K562 (cell line): ENCODE measurements around the gene VRK2. TPM values are rescaled to one million over a fixed set of nuclear protein-coding genes. Genes with fewer than 3 reads are reported as not detected.

ENCODE experiments used
- ARID3A ChIP-seq: IDR thresholded peaks from 2 replicates; pipeline ENCODE4 v1.6.1; 2012; ENCODE audit warnings: low read depth, low read length, improper control_type of control experiment, borderline replicate concordance
- DMBX1 ChIP-seq: fragments of 250-450 bp; sonication (Bioruptor Pico); IDR thresholded peaks from 2 replicates; pipeline ENCODE4 v1.8.0; 2022; ENCODE audit warnings: inconsistent platforms, mild to moderate bottlenecking, moderate library complexity, borderline replicate concordance
- E2F1 ChIP-seq: sonication (generic); formaldehyde crosslinking; IDR thresholded peaks from 2 replicates; pipeline ENCODE4 v1.8.1; 2023; ENCODE audit warnings: mild to moderate bottlenecking, missing genetic modification reagents, moderate library complexity
- E4F1 ChIP-seq: fragments of 250-450 bp; sonication (Bioruptor Pico); IDR thresholded peaks from 2 replicates; pipeline ENCODE4 v1.5.0; 2021; ENCODE audit warnings: mild to moderate bottlenecking, borderline replicate concordance
- HNRNPL ChIP-seq: fragments of 200-400 bp; formaldehyde crosslinking; IDR thresholded peaks from 2 replicates; pipeline ENCODE4 v1.6.1; 2017; ENCODE audit warnings: low read depth, mild to moderate bottlenecking, low read length
- L3MBTL2 ChIP-seq: fragments of 450-650 bp; IDR thresholded peaks from 2 replicates; pipeline ENCODE4 v1.6.1; 2016; ENCODE audit warnings: mild to moderate bottlenecking, moderate library complexity
- NCOA6 ChIP-seq: fragments of 450-650 bp; IDR thresholded peaks from 2 replicates; pipeline ENCODE4 v1.6.1; 2017; ENCODE audit warnings: mild to moderate bottlenecking
- NUFIP1 ChIP-seq: fragments of 450-650 bp; IDR thresholded peaks from 2 replicates; pipeline ENCODE4 v1.6.1; 2018; ENCODE audit not compliant: partially characterized antibody
- RFX1 ChIP-seq: fragments of 450-650 bp; IDR thresholded peaks from 2 replicates; pipeline ENCODE4 v1.6.1; 2016; ENCODE audit warnings: mild to moderate bottlenecking, moderate library complexity
- ZFP1 ChIP-seq: fragments of 450-650 bp; formaldehyde crosslinking; IDR thresholded peaks from 2 replicates; pipeline ENCODE4 v1.4.0; 2020; ENCODE audit warnings: mild to moderate bottlenecking, mixed read lengths
- ZNF24 ChIP-seq: fragments of 450-650 bp; IDR thresholded peaks from 2 replicates; pipeline ENCODE4 v1.6.1; 2016
- polyA plus RNA-seq, 8 experiments: library from polyadenylated mRNA; depleted of rRNA in 4 of 8; stranded (reverse) in 5 of 8; unstranded in 3 of 8; fragments of >200 nt; fragmentation: Nextera tagmentation in 2 of 8; fragmentation: Illumina TruSeq in 1 of 8; extraction: Ambion mirVana in 2 of 8; extraction: Trizol in 1 of 8; gene quantifications; 2 replicates each; pipeline versions ENCODE4 v1.2.1 to v1.2.3, GENCODE V29; 2011 to 2014; ENCODE audit warnings: inconsistent platforms in 1 of 8, missing spikeins in 1 of 8
- total RNA-seq, 7 experiments: library from RNA; depleted of rRNA in 6 of 7; stranded (reverse); fragments of >200 nt in 6 of 7; fragmentation: Illumina TruSeq in 2 of 7; extraction: Trizol in 2 of 7; gene quantifications; 2 replicates each; pipeline versions ENCODE4 v1.2.1 to v1.2.3, GENCODE V29; 2011 to 2021; ENCODE audit warnings: low replicate concordance in 1 of 7

The VRK2 gene
- total and polyA plus RNA-seq, 9 of the 15 experiments (the other 6 are each of a cell fraction or from before 2014, with no cell fraction given), result 22.6 to 49.2 (median 36.2) TPM

- TF ChIP-seq E4F1 (CRISPR knock-in tag) (no peak), E2F1 (CRISPR knock-in tag) (no peak), HNRNPL (no peak), ZFP1 (CRISPR knock-in tag) (no peak), DMBX1 (CRISPR knock-in tag) (no peak), NCOA6 (no peak), ARID3A (no peak), L3MBTL2 (no peak), ZNF24 (no peak), RFX1 (no peak), NUFIP1 (no peak)
Measured at GRCh38 chr2:58156780-58157179, 110.2 kb downstream of the VRK2 start (continued).
